K562 (cell line): ENCODE results near the gene OTOP1. TPM values are rescaled to one million over a fixed set of nuclear protein-coding genes. Genes with fewer than 3 reads are reported as not detected.
"Not testable (repeated sequence)": the region's sequence is repeated elsewhere in the genome, so short reads cannot be mapped to it uniquely, and the experiment has no call there.

Source experiments
- ATAC-seq: fragments of 200-7000 bp; cut with Tn5 transposase; 3 replicates; pipeline ENCODE4 v1.9.1; 2020; ENCODE audit warnings: moderate library complexity
- BruUV-seq: library from RNA; stranded (reverse); fragments of 400-500 nt; replicated peaks from 2 replicates; lab custom pipeline; 2021; lab: Mats Ljungman, UMichigan
- CTCF ChIA-PET: fragments of 300-600 bp; formaldehyde crosslinking; extraction: SDS; loops from one replicate; lab custom pipeline; 2021; ENCODE audit warnings: low intra/inter-chr PET ratio; lab: Yijun Ruan, JAX
- POLR2A ChIA-PET: fragments of 300-600, 350-650 bp; sonication (Branson Sonifier 250); formaldehyde crosslinking; extraction: SDS; loops from one replicate; lab custom pipeline; 2021; ENCODE audit warnings: antibody characterized with exemption, inconsistent platforms; lab: Yijun Ruan, JAX
- DNase-seq, 4 experiments: peaks; one replicate each; pipeline versions ENCODE4 v3.0.0 to v3.0.0-alpha.2; 2011 to 2018; ENCODE audit warnings: low spot score in 3 of 4, mixed read lengths in 3 of 4; ENCODE audit errors: extremely low read depth in 1 of 4
- FAIRE-seq: peaks from 2 replicates; lab custom pipeline; 2011; peaks lifted over from hg19 to GRCh38; lab: Jason Lieb, UNC
- H2AFZ ChIP-seq: 2 replicates; pipeline ENCODE4 v1.6.0; 2011; ENCODE audit warnings: low read depth, low read length, control low read depth, inconsistent platforms
- H3K27ac ChIP-seq: fragments of 200-600 bp; 3 replicates; pipeline ENCODE4 v1.8.0; 2011; ENCODE audit warnings: low read depth, mild to moderate bottlenecking, control low read depth, inconsistent platforms, low read length, moderate library complexity, mixed read lengths; ENCODE audit errors: extremely low read depth
- H3K27me3 ChIP-seq, 2 experiments: fragments of 300-600 bp in 1 of 2; 2 replicates in 1 of 2; 3 replicates in 1 of 2; pipeline versions ENCODE4 v1.6.0 to v1.8.0; 2011; ENCODE audit warnings: inconsistent platforms in 2 of 2, low read length in 2 of 2, mild to moderate bottlenecking in 1 of 2, mixed read lengths in 1 of 2, moderate library complexity in 1 of 2; ENCODE audit not compliant: control insufficient read depth in 2 of 2, insufficient read depth in 2 of 2
- H3K36me3 ChIP-seq: fragments of 300-600 bp; 3 replicates; pipeline ENCODE4 v1.8.0; 2011; ENCODE audit warnings: mild to moderate bottlenecking, low read length, inconsistent platforms; ENCODE audit not compliant: control insufficient read depth, insufficient read depth
- H3K4me1 ChIP-seq, 2 experiments: fragments of 200-600 bp in 1 of 2; replicated peaks in 1 of 2; 2 replicates in 1 of 2; 3 replicates in 1 of 2; pipeline versions ENCODE4 v1.5.1 to v1.8.0; 2011; ENCODE audit warnings: inconsistent platforms in 2 of 2, low read length in 2 of 2, mild to moderate bottlenecking in 1 of 2, mixed read lengths in 1 of 2, moderate library complexity in 1 of 2; ENCODE audit not compliant: control insufficient read depth in 2 of 2, insufficient read depth in 2 of 2
- H3K4me2 ChIP-seq: 2 replicates; pipeline ENCODE4 v1.6.1; 2011; ENCODE audit warnings: low read length, control low read depth, inconsistent platforms, mixed read lengths; ENCODE audit not compliant: insufficient read depth
- H3K4me3 ChIP-seq: fragments of 200-600 bp; sonication (generic), shearing (Covaris generic); 2 replicates; pipeline ENCODE4 v1.5.1; 2016; ENCODE audit warnings: control low read depth, inconsistent platforms
- H3K79me2 ChIP-seq: fragments of 200-600 bp; 3 replicates; pipeline ENCODE4 v1.8.0; 2011; ENCODE audit warnings: low read length, inconsistent platforms; ENCODE audit not compliant: control insufficient read depth, insufficient read depth
- H3K9ac ChIP-seq, 2 experiments: 2 replicates each; pipeline versions ENCODE4 v1.6.0 to v1.6.1; 2011; ENCODE audit warnings: low read depth in 2 of 2, low read length in 2 of 2, control low read depth in 1 of 2, inconsistent platforms in 1 of 2, mild to moderate bottlenecking in 1 of 2, mixed read lengths in 1 of 2; ENCODE audit not compliant: insufficient read depth in 1 of 2
- H3K9me1 ChIP-seq: one replicate; pipeline ENCODE4 v1.6.0; 2011; ENCODE audit warnings: inconsistent platforms, mild to moderate bottlenecking, low read length, moderate library complexity; ENCODE audit not compliant: control insufficient read depth, insufficient read depth
- H3K9me3 ChIP-seq: replicated peaks from 2 replicates; pipeline ENCODE4 v1.5.1; 2011; ENCODE audit warnings: low read depth, low read length, inconsistent platforms; ENCODE audit not compliant: control insufficient read depth, insufficient read depth
- H4K20me1 ChIP-seq: replicated peaks from 2 replicates; pipeline ENCODE4 v1.6.1; 2011; ENCODE audit warnings: low read length, inconsistent platforms, mixed read lengths; ENCODE audit not compliant: control insufficient read depth, insufficient read depth
- CREM ChIP-seq: IDR thresholded peaks from 2 replicates; pipeline ENCODE4 v1.6.1; 2014; ENCODE audit warnings: antibody characterized with exemption, low read depth
- WGBS: fragments of 100-300 bp; shearing (Covaris generic); methylation state at CpG from one replicate; pipeline ENCODE4 v1.1.6; 2016; ENCODE audit warnings: low coverage, mixed read lengths; ENCODE audit not compliant: insufficient coverage; ENCODE audit errors: missing lambda C conversion rate; 5-methylcytosine and 5-hydroxymethylcytosine counted together
- in situ Hi-C: fragments of 300-500 bp; cut with MboI; formaldehyde crosslinking; loops from 4 replicates; pipeline ENCODE4 v1.15.0; 2018; ENCODE audit warnings: inconsistent platforms, mixed read lengths
- intact Hi-C: fragments of 100-400 bp; cut with micrococcal nuclease; formaldehyde crosslinking; loops from 2 replicates; pipeline ENCODE4 v1.14.2; 2022
- polyA plus RNA-seq, 8 experiments: library from polyadenylated mRNA; depleted of rRNA in 4 of 8; stranded (reverse) in 5 of 8; unstranded in 3 of 8; fragments of >200 nt; fragmentation: Nextera tagmentation in 2 of 8; fragmentation: Illumina TruSeq in 1 of 8; extraction: Ambion mirVana in 2 of 8; extraction: Trizol in 1 of 8; gene quantifications; 2 replicates each; pipeline versions ENCODE4 v1.2.1 to v1.2.3, GENCODE V29; 2011 to 2014; ENCODE audit warnings: inconsistent platforms in 1 of 8, missing spikeins in 1 of 8
- total RNA-seq, 7 experiments: library from RNA; depleted of rRNA in 6 of 7; stranded (reverse); fragments of >200 nt in 6 of 7; fragmentation: Illumina TruSeq in 2 of 7; extraction: Trizol in 2 of 7; gene quantifications; 2 replicates each; pipeline versions ENCODE4 v1.2.1 to v1.2.3, GENCODE V29; 2011 to 2021; ENCODE audit warnings: low replicate concordance in 1 of 7

The OTOP1 gene
- total and polyA plus RNA-seq, 9 of the 15 experiments (the other 6 are each of a cell fraction or from before 2014, with no cell fraction given): not detected

DNA sequence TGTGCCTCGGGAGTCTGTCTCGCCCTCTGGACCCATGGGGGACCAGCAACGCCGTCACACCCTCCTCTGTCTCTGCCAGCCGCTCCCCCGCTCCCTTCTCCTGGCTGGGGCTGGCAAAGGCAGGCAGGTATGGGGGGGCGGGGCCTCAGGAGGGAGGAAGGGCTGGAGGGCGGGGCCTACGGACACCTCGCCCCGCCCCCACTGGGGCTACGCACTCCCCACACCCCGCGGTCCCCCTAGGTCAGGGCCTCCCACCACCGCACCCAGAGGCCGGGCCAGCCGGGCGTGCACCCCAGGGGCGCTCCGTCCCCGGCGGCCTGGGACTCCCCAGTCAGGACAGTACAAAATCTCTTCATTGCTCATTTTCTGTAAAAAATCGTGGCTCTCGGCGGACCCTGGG, 84.0 kb downstream of the OTOP1 start:
- H3K4me3 ChIP-seq, BruUV-seq, H3K9me3 ChIP-seq, H4K20me1 ChIP-seq, POLR2A ChIA-PET, H3K27me3 ChIP-seq, ATAC-seq, H2AFZ ChIP-seq, CTCF ChIA-PET, H3K79me2 ChIP-seq, H3K9me1 ChIP-seq, in situ Hi-C loops, H3K36me3 ChIP-seq, H3K4me2 ChIP-seq, H3K9ac ChIP-seq, H3K27ac ChIP-seq, H3K4me1 ChIP-seq, intact Hi-C loops, FAIRE-seq: not testable (repeated sequence)
- WGBS: 23% methylated on average over 7 of the region's 25 CpGs
- DNase-seq: peak; percentile 6 to 46 (median 30)

DNA sequence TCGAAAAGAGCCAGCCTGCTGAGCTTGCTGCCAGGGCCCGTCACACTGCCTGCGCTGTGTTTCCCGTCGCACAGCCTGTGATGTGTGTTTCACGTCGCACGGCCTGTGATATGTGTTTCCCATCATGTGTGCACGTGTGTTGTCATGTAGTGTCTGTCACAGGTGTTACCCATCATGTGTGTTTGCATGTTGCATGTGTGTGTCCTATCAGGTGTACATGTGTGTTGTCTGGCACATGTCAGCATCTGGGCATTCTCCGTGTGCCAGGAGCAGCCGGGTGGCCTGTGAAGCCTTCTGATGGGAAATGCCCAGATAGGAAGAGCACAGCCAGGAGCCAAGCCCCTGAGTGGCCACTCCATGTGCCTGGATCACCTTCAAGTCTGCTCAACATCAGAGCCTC, 85.5 kb downstream of the OTOP1 start:
- CTCF ChIA-PET, H3K27me3 ChIP-seq, H2AFZ ChIP-seq, H3K9me3 ChIP-seq, FAIRE-seq, H3K36me3 ChIP-seq, H3K4me2 ChIP-seq, H3K9ac ChIP-seq, ATAC-seq, intact Hi-C loops, H3K79me2 ChIP-seq, H4K20me1 ChIP-seq, H3K9me1 ChIP-seq, BruUV-seq, H3K4me3 ChIP-seq, H3K27ac ChIP-seq, POLR2A ChIA-PET, DNase-seq, H3K4me1 ChIP-seq, in situ Hi-C loops: not testable (repeated sequence)
- TF ChIP-seq CREM: 0 out of 2 replicates have a peak, but pooled peaks have one; percentile 16
- 0% methylated on average over 6 of the region's 11 CpGs for WGBS

Other genes with a start within 250 kb of the OTOP1 start
- gene TMEM128, start 21.3 kb upstream of the OTOP1 start, total RNA-seq (2014; rRNA removed): 10.0 and 11.1 TPM in 2 replicates
- 19.6 and 21.6 TPM in 2 replicates for gene TMEM128, start 21.3 kb upstream of the OTOP1 start, total RNA-seq (2014; rRNA removed; fragmentation: Illumina TruSeq; extraction: Trizol)
- 11.5 and 12.0 TPM in 2 replicates for gene TMEM128, start 21.3 kb upstream of the OTOP1 start, total RNA-seq (2015; rRNA removed; fragmentation: Illumina TruSeq; extraction: Trizol)
- gene TMEM128, start 21.3 kb upstream of the OTOP1 start, total RNA-seq (2021): 14.8 and 15.3 TPM in 2 replicates
- gene TMEM128, start 21.3 kb upstream of the OTOP1 start, polyA plus RNA-seq (2011; rRNA removed): 32.0 and 40.0 TPM in 2 replicates
- 13.8 and 14.3 TPM in 2 replicates for gene TMEM128, start 21.3 kb upstream of the OTOP1 start, polyA plus RNA-seq (2014; fragmentation: Illumina TruSeq; extraction: Trizol)
- gene TMEM128, start 21.3 kb upstream of the OTOP1 start, polyA plus RNA-seq (2014; fragmentation: Nextera tagmentation; extraction: Ambion mirVana): 10 to 100 TPM in 1 of 2 experiments, 1 to 10 TPM in 1; 9.1 to 11.1 TPM
- 23.8 and 29.1 TPM in 2 replicates for gene TMEM128, start 21.3 kb upstream of the OTOP1 start, polyA plus RNA-seq (2014; rRNA removed)
- gene LYAR, start 63.2 kb upstream of the OTOP1 start, total RNA-seq (2014; rRNA removed): 121 and 133 TPM in 2 replicates
- gene LYAR, start 63.2 kb upstream of the OTOP1 start, total RNA-seq (2014; rRNA removed; fragmentation: Illumina TruSeq; extraction: Trizol): 154 and 156 TPM in 2 replicates
- 165 and 172 TPM in 2 replicates for gene LYAR, start 63.2 kb upstream of the OTOP1 start, total RNA-seq (2015; rRNA removed; fragmentation: Illumina TruSeq; extraction: Trizol)
- gene LYAR, start 63.2 kb upstream of the OTOP1 start, total RNA-seq (2021): 72.9 and 73.4 TPM in 2 replicates
- gene LYAR, start 63.2 kb upstream of the OTOP1 start, polyA plus RNA-seq (2011; rRNA removed): 28.9 and 44.5 TPM in 2 replicates
- gene LYAR, start 63.2 kb upstream of the OTOP1 start, polyA plus RNA-seq (2014; fragmentation: Illumina TruSeq; extraction: Trizol): 128 and 166 TPM in 2 replicates
- 10 to 100 TPM; 28.3 to 28.9 TPM for gene LYAR, start 63.2 kb upstream of the OTOP1 start, polyA plus RNA-seq (2014; fragmentation: Nextera tagmentation; extraction: Ambion mirVana)
- 112 and 127 TPM in 2 replicates for gene LYAR, start 63.2 kb upstream of the OTOP1 start, polyA plus RNA-seq (2014; rRNA removed)
- 3.2 and 7.0 TPM in 2 replicates for gene ZBTB49, start 63.3 kb upstream of the OTOP1 start, total RNA-seq (2014; rRNA removed)
- gene ZBTB49, start 63.3 kb upstream of the OTOP1 start, total RNA-seq (2014; rRNA removed; fragmentation: Illumina TruSeq; extraction: Trizol): 4.2 and 5.6 TPM in 2 replicates
- gene ZBTB49, start 63.3 kb upstream of the OTOP1 start, total RNA-seq (2015; rRNA removed; fragmentation: Illumina TruSeq; extraction: Trizol): 3.9 and 4.6 TPM in 2 replicates
- 2.9 and 3.6 TPM in 2 replicates for gene ZBTB49, start 63.3 kb upstream of the OTOP1 start, total RNA-seq (2021)
- 4.4 and 4.7 TPM in 2 replicates for gene ZBTB49, start 63.3 kb upstream of the OTOP1 start, polyA plus RNA-seq (2011; rRNA removed)
- gene ZBTB49, start 63.3 kb upstream of the OTOP1 start, polyA plus RNA-seq (2014; fragmentation: Illumina TruSeq; extraction: Trizol): 4.2 and 4.4 TPM in 2 replicates
- under 1 TPM; 0.49 to 0.69 TPM for gene ZBTB49, start 63.3 kb upstream of the OTOP1 start, polyA plus RNA-seq (2014; fragmentation: Nextera tagmentation; extraction: Ambion mirVana)
- gene ZBTB49, start 63.3 kb upstream of the OTOP1 start, polyA plus RNA-seq (2014; rRNA removed): 5.6 and 8.0 TPM in 2 replicates
- not detected in 2 replicates for gene NSG1, start 160.2 kb upstream of the OTOP1 start, total RNA-seq (2014; rRNA removed)
- not detected in 2 replicates for gene NSG1, start 160.2 kb upstream of the OTOP1 start, total RNA-seq (2014; rRNA removed; fragmentation: Illumina TruSeq; extraction: Trizol)
- gene NSG1, start 160.2 kb upstream of the OTOP1 start, total RNA-seq (2015; rRNA removed; fragmentation: Illumina TruSeq; extraction: Trizol): not detected in 2 replicates
- gene NSG1, start 160.2 kb upstream of the OTOP1 start, total RNA-seq (2021): not detected in 2 replicates
- gene NSG1, start 160.2 kb upstream of the OTOP1 start, polyA plus RNA-seq (2011; rRNA removed): not detected in 2 replicates
- not detected in 2 replicates for gene NSG1, start 160.2 kb upstream of the OTOP1 start, polyA plus RNA-seq (2014; fragmentation: Illumina TruSeq; extraction: Trizol)
- gene NSG1, start 160.2 kb upstream of the OTOP1 start, polyA plus RNA-seq (2014; fragmentation: Nextera tagmentation; extraction: Ambion mirVana): not detected
- not detected in 2 replicates for gene NSG1, start 160.2 kb upstream of the OTOP1 start, polyA plus RNA-seq (2014; rRNA removed)